SW 1271 (cell line): ENCODE measurements around the gene GGA1.
"Not testable (repeated sequence)": the region's sequence is repeated elsewhere in the genome, so short reads cannot be mapped to it uniquely, and the experiment has no call there.

Source experiments
- DNase-seq, 2 experiments: peaks; one replicate each; lab custom pipeline; 2025; lab: John Stamatoyannopoulos, UW

The GGA1 gene

GRCh38 chr22:37609240-37610152 is 862 bp downstream of the GGA1 start:
- DNase-seq: peak in 1 of 2 experiments; percentile 15

DNA sequence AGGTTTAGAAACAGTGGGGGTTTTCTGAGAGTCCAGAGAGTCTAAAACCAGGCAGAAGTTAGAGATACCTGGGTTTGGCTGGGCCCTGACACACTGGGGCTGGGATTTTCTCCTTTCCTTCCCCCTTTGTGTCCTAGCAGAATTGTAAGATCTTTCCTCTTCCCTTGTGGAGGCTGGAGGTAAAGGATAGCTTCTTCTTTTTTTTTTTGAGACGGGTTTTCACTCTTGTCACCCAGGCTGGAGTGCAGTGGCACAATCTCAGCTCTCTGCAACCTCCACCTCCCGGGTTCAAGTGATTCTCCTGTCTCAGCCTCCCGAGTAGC is 1.5 kb downstream of the GGA1 start:
- not testable (repeated sequence) for DNase-seq

GRCh38 chr22:37610480-37611129 is 2.0 kb downstream of the GGA1 start:
- DNase-seq: no peak

GRCh38 chr22:37611207-37611606 is 2.6 kb downstream of the GGA1 start:
- DNase-seq: no peak

DNA sequence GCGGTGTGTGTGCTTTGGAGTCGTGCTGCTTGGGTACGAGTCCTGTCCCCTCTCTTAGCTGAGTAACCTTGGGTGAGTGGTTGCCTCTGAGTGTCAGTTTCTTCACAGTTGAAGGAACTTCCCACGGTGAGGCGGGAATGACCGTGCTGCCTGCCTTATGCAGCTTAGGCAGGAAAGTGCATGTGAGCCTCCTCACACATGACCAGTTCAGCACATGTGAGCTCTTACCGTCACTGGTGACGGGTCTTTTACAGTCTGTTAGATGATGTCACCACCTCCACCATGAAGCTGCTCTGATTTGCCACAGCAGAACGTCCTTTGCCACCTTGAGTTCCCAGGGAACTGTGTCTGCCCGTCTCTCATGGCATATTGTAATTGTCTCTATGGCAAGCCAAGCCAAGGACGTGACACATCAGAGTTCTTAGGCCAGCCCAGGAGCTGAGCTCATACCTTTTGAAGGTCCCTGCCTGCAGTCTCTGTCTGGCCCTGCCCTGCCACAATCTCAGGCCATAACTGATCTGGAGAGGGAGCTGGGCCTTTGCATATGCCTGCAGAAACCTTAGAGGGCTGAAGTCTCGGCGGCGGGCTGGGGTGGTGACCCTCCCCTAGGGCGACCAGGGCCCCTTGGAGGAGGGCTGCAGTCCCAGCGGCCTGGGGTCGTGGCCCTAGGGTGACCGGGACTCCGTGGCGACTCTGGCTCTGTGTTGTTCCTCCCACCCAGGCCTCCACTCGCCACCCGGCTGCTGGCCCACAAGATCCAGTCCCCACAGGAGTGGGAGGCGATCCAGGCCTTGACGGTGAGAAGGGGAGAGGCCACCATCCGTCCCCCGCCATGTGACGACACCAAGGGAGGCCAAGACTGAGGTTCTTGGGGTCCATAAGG is 7.8 kb downstream of the GGA1 start:
- no peak for DNase-seq

- DNase-seq: no peak
These were observed 8.8 kb downstream of the GGA1 start for GRCh38 chr22:37617431-37617830.

DNA sequence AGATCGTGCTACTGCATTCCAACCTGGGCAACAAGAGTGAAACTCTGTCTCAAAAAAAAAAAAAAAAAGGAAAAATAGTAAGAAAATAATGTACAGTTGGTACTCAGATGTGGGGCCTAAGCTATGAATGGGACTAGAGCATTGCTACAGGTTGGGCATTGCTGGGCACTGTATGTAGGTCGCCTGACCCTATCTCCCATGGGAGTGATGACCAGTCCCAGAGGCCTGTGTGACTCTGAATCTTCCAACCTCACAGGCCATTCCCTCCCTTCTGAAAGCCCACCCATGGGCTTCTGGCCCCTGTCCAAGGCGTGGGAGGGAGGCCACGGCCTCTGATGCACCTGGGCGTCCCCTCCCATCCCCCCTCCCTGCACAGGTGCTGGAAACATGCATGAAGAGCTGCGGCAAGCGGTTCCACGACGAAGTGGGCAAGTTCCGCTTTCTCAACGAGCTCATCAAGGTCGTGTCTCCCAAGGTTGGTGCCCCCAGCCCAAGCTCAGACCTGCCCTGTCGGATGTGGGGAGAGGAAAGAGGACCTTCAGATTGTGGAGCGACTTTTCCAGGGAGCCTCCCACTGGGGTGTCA is 9.5 kb downstream of the GGA1 start:
- DNase-seq: no peak

- DNase-seq: no peak
These were observed 10.0 kb downstream of the GGA1 start for GRCh38 chr22:37618674-37619073.

GRCh38 chr22:37619991-37620390 is 11.4 kb downstream of the GGA1 start:
- no peak for DNase-seq

DNA sequence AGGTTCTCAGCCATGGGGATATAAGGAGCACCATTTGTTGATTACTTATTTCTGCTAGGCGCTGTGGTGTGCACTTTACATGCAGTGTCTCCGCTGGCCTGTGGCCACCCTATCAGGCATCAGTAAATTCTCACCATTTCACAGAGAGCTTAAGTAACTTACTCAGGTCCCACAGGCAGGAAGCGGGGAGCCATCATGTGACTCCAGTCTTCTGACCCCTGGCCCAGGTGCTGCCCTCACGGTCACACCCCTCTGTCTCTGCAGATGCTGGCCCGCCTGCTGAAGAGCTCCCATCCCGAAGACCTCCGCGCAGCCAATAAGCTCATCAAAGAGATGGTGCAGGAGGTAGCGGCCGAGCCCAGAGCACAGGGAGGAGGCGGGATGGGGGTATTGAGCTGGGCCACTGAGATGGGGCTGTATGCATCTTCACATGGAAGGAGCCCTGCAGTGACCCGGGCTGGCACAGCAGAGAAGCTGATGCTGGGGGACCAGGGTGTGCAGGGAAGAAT is 12.8 kb downstream of the GGA1 start:
- no peak for DNase-seq

- peak in 1 of 2 experiments; percentile 11 for DNase-seq
These were observed 14.7 kb downstream of the GGA1 start for GRCh38 chr22:37623075-37624016.

- no peak for DNase-seq
These were observed 15.4 kb downstream of the GGA1 start for GRCh38 chr22:37624017-37624365.

DNA sequence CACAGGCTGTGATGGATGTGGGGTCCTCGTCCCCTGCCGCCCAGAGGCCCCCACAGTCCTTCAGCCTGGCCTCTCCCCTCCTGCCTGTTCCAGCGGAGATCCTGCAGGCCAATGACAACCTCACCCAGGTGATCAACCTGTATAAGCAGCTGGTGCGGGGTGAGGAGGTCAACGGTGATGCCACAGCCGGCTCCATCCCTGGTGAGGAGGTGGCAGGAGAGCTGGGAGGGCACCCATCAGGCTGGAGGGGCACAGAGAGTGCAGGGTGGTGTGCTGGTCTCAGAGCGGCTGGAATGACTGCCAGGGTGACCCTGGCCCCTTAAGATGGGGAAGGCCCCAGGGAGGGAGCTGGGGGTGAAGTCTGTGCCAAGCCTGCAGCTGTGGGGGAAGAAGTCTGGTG is 16.2 kb downstream of the GGA1 start:
- DNase-seq: no peak

- no peak for DNase-seq
These were observed 17.1 kb downstream of the GGA1 start for GRCh38 chr22:37625737-37626136.

DNA sequence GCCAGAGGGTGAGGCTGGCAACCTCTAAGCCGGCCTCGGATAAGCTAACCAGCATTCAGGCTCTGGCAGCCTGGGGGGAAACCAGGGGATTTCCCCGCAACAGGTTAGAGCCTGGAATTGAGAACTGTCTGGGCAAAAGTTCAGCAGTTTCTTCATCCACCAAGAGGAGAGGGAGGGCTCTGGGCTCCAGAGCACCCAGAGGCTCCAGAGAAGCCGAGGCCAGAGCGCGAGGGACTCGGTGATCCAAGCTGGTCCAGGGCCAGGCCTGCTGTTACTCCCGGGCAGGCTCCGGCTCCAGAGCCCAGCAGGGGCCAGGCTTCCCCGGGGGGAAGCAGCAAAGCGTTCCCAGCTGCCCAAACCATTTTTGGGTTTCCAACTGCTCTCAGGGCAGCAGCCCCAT is 17.5 kb downstream of the GGA1 start:
- DNase-seq: no peak

DNA sequence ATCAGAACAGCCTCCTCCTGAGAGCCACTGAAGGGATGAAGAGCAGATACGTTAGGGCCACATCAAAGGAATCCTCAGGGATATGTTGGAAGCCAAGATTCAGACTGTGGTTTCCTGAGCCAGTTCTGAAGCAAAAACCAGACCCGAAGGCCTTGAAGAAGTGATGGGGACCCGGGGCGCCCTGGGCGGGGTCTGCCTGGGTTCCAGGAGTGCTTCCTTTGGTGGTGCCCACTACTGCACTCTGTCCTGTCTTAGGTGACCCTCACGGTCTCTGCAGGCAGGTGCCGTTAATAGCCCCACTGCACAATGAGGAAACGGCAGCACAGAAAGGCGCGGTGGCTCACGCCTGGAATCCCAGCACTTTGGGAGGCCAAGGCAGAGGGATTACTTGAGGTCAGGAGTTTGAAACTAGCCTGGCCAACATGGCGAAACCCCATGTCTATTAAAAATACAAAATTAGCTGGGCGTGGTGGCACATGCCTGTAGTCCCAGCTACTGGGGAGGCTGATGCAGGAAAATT is 18.0 kb downstream of the GGA1 start:
- DNase-seq: no peak

DNA sequence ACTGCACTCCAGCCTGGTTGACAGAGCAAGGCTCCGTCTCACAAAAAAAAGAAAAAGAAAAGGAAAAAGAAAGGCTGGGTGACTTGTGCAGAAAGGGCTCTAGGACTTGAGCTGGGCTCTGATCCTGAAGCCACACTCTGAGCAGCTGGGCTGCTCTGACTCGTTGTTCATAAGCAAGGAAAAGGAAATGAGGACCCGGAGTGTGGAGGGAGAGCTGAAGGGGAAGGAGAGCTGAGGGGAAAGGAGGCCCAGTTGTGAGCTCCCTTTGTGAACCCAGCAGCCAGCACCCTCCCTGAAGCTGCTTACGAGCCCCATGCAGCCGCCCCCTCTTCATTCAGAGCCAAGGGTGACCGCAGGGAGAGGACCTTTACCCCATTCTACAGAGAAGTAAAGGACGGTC is 18.5 kb downstream of the GGA1 start:
- DNase-seq: no peak

GRCh38 chr22:37627545-37627944 is 18.9 kb downstream of the GGA1 start:
- no peak for DNase-seq

DNA sequence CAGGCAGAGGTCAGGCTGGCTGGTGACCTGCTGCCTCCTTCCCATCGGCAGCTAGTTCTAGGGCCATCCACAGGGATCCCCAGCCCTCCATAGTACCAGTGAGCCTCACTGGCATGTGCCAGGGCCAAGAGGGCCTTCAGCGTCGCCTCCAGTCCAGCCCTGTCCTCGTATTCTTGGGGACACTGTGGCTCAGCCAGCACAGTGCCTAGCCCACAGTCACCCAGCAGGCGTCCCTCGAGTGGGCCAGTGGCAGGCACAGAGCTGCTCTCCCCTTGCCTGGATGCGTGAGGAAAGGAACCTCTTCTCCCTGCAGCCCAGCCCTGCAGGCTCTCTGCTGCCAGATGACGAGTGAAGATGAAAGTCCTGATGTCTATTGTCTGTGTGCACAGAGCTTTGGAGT is 20.2 kb downstream of the GGA1 start:
- no peak for DNase-seq

GRCh38 chr22:37629928-37630327 is 21.3 kb downstream of the GGA1 start:
- no peak for DNase-seq
